HepG2 (cell line): ENCODE results near the gene KRTAP10-2. TPM values are rescaled to one million over a fixed set of nuclear protein-coding genes. Genes with fewer than 3 reads are reported as not detected.

ENCODE experiments used
- CCAR2 ChIP-seq: fragments of 200-400 bp; formaldehyde crosslinking; optimal IDR thresholded peaks from 2 replicates; pipeline ENCODE3; 2018; ENCODE audit warnings: low read depth, mild to moderate bottlenecking, low read length, moderate library complexity
- HOMEZ ChIP-seq: IDR thresholded peaks from 2 replicates; pipeline ENCODE4 v1.6.1; 2016; ENCODE audit warnings: low read depth
- NFAT5 ChIP-seq: sonication (generic); formaldehyde crosslinking; IDR thresholded peaks from 2 replicates; pipeline ENCODE4 v1.4.0; 2020; ENCODE audit warnings: missing genetic modification reagents
- POLR2G ChIP-seq: fragments of 200-400 bp; formaldehyde crosslinking; IDR thresholded peaks from 2 replicates; pipeline ENCODE4 v1.6.1; 2018; ENCODE audit warnings: mild to moderate bottlenecking, low read depth, low read length, moderate library complexity
- SP5 ChIP-seq: IDR thresholded peaks from 2 replicates; pipeline ENCODE4 v1.6.1; 2016; ENCODE audit warnings: low read depth, borderline replicate concordance
- ZNF441 ChIP-seq: sonication (generic); formaldehyde crosslinking; IDR thresholded peaks from 2 replicates; pipeline ENCODE4 v1.7.0; 2021; ENCODE audit warnings: missing genetic modification reagents, borderline replicate concordance
- ZNF558 ChIP-seq: sonication (generic); formaldehyde crosslinking; IDR thresholded peaks from 2 replicates; pipeline ENCODE4 v1.9.0; 2022; ENCODE audit warnings: mild to moderate bottlenecking, missing genetic modification reagents, borderline replicate concordance
- polyA plus RNA-seq, 8 experiments: library from polyadenylated mRNA; depleted of rRNA in 3 of 8; stranded (reverse) in 7 of 8; unstranded in 1 of 8; fragments of >200 nt; fragmentation: Illumina TruSeq in 4 of 8; extraction: Trizol in 4 of 8; gene quantifications; 2 replicates each; pipeline versions ENCODE4 v1.2.1 to v1.2.3, GENCODE V29; 2011 to 2016; ENCODE audit warnings: low read depth in 4 of 8, missing spikeins in 1 of 8, mixed read lengths in 1 of 8; ENCODE audit not compliant: insufficient read depth in 1 of 8
- total RNA-seq, 5 experiments: library from RNA; depleted of rRNA; stranded (reverse); fragments of >200 nt; fragmentation: Illumina TruSeq; extraction: Trizol; gene quantifications; 2 replicates each; pipeline ENCODE4 v1.2.3, GENCODE V29; 2016; ENCODE audit warnings: low read depth in 1 of 5
- TF ChIP-seq, protein P1 (sequence below): sonication (generic); formaldehyde crosslinking; IDR thresholded peaks from 2 replicates; pipeline ENCODE4 v1.4.0; 2020; ENCODE audit warnings: missing genetic modification reagents, mild to moderate bottlenecking, borderline replicate concordance
- TF ChIP-seq, protein P2 (sequence below): IDR thresholded peaks from 2 replicates; pipeline ENCODE4 v1.6.1; 2016; ENCODE audit warnings: missing genetic modification reagents, missing compliant biosample characterization

Gene KRTAP10-2
- total and polyA plus RNA-seq, 2 of the 13 experiments (the other 11 are each of a cell fraction or from before 2014, with no cell fraction given) = not detected

GRCh38 chr21:44505673-44506278 is 45.5 kb downstream of the KRTAP10-2 start (continued):
- TF ChIP-seq SP5 (CRISPR knock-in tag) = no peak
- peak; percentile 74 for TF ChIP-seq POLR2G
- TF ChIP-seq, protein P1, sequence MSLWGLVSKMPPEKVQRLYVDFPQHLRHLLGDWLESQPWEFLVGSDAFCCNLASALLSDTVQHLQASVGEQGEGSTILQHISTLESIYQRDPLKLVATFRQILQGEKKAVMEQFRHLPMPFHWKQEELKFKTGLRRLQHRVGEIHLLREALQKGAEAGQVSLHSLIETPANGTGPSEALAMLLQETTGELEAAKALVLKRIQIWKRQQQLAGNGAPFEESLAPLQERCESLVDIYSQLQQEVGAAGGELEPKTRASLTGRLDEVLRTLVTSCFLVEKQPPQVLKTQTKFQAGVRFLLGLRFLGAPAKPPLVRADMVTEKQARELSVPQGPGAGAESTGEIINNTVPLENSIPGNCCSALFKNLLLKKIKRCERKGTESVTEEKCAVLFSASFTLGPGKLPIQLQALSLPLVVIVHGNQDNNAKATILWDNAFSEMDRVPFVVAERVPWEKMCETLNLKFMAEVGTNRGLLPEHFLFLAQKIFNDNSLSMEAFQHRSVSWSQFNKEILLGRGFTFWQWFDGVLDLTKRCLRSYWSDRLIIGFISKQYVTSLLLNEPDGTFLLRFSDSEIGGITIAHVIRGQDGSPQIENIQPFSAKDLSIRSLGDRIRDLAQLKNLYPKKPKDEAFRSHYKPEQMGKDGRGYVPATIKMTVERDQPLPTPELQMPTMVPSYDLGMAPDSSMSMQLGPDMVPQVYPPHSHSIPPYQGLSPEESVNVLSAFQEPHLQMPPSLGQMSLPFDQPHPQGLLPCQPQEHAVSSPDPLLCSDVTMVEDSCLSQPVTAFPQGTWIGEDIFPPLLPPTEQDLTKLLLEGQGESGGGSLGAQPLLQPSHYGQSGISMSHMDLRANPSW (CRISPR knock-in tag) = no peak
- TF ChIP-seq, protein P2, sequence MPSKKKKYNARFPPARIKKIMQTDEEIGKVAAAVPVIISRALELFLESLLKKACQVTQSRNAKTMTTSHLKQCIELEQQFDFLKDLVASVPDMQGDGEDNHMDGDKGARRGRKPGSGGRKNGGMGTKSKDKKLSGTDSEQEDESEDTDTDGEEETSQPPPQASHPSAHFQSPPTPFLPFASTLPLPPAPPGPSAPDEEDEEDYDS (CRISPR knock-in tag) = peak; percentile 71
- TF ChIP-seq HOMEZ (CRISPR knock-in tag) = 0 out of 2 replicates have a peak, but pooled peaks have one; percentile 29
- no peak for TF ChIP-seq CCAR2
- no peak for TF ChIP-seq ZNF558
- TF ChIP-seq ZNF441 = no peak
- TF ChIP-seq NFAT5 (CRISPR knock-in tag) = 0 out of 2 replicates have a peak, but pooled peaks have one; percentile 34
